SK-N-SH treated with all-trans-retinoic acid at 6 μM for 48 hours (cell line): ENCODE data around the gene EID3.
"Not testable (repeated sequence)": the region's sequence is repeated elsewhere in the genome, so short reads cannot be mapped to it uniquely, and the experiment has no call there.

Source experiments
- ATAC-seq: fragments of 200-7000 bp; cut with Tn5 transposase; 3 replicates; pipeline ENCODE4 v1.9.1; 2020; ENCODE audit warnings: mild to moderate bottlenecking, moderate library complexity
- BACH2 ChIP-seq: fragments of 250-450 bp; sonication (Bioruptor Pico); IDR thresholded peaks from 2 replicates; pipeline ENCODE4 v1.9.0; 2021; ENCODE audit warnings: mild to moderate bottlenecking, borderline replicate concordance
- CREB5 ChIP-seq: fragments of 250-450 bp; sonication (Bioruptor Pico); IDR thresholded peaks from 2 replicates; pipeline ENCODE4 v1.5.1; 2020; ENCODE audit warnings: low read depth, mild to moderate bottlenecking, moderate library complexity
- CSDC2 ChIP-seq: fragments of 250-450 bp; sonication (Bioruptor Pico); IDR thresholded peaks from 2 replicates; pipeline ENCODE4 v1.5.0; 2020; ENCODE audit warnings: mild to moderate bottlenecking, moderate library complexity
- ESRRG ChIP-seq: fragments of 250-450 bp; sonication (Bioruptor Pico); IDR thresholded peaks from 2 replicates; pipeline ENCODE4 v1.6.1; 2021; ENCODE audit warnings: mild to moderate bottlenecking
- GLIS3 ChIP-seq: fragments of 250-450 bp; sonication (Bioruptor Pico); IDR thresholded peaks from 2 replicates; pipeline ENCODE4 v1.5.0; 2020; ENCODE audit warnings: mild to moderate bottlenecking, moderate library complexity
- OSR1 ChIP-seq: fragments of 250-450 bp; sonication (Bioruptor Pico); IDR thresholded peaks from 2 replicates; pipeline ENCODE4 v1.8.0; 2022; ENCODE audit warnings: moderate library complexity, mild to moderate bottlenecking, inconsistent platforms
- PPARA ChIP-seq: fragments of 250-450 bp; sonication (Bioruptor Pico); IDR thresholded peaks from 2 replicates; pipeline ENCODE4 v1.5.0; 2020; ENCODE audit warnings: mild to moderate bottlenecking, borderline replicate concordance
- RARB ChIP-seq: fragments of 250-450 bp; sonication (Bioruptor Pico); IDR thresholded peaks from 2 replicates; pipeline ENCODE4 v1.8.0; 2021; ENCODE audit warnings: mild to moderate bottlenecking, moderate library complexity
- SNAI2 ChIP-seq: fragments of 250-450 bp; sonication (Bioruptor Pico); IDR thresholded peaks from 2 replicates; pipeline ENCODE4 v1.5.0; 2020; ENCODE audit warnings: mild to moderate bottlenecking, moderate library complexity
- TCF4 ChIP-seq: fragments of 250-450 bp; sonication (Bioruptor Pico); IDR thresholded peaks from 2 replicates; pipeline ENCODE4 v1.8.0; 2021; ENCODE audit warnings: mild to moderate bottlenecking, moderate library complexity, borderline replicate concordance
- TOX ChIP-seq: fragments of 250-450 bp; sonication (Bioruptor Pico); IDR thresholded peaks from 2 replicates; pipeline ENCODE4 v1.8.0; 2021; ENCODE audit warnings: mild to moderate bottlenecking, moderate library complexity, borderline replicate concordance
- ZFP3 ChIP-seq: fragments of 250-450 bp; sonication (Bioruptor Pico); IDR thresholded peaks from 2 replicates; pipeline ENCODE4 v1.5.0; 2020; ENCODE audit warnings: mild to moderate bottlenecking, moderate library complexity
- ZFP30 ChIP-seq: fragments of 450-650 bp; formaldehyde crosslinking; IDR thresholded peaks from 2 replicates; pipeline ENCODE4 v1.5.0; 2022; ENCODE audit warnings: mild to moderate bottlenecking, moderate library complexity
- ZNF565 ChIP-seq: fragments of 450-650 bp; formaldehyde crosslinking; conservative IDR thresholded peaks from 2 replicates; pipeline ENCODE4 v1.5.0; 2020; ENCODE audit warnings: low read depth, mild to moderate bottlenecking, moderate library complexity
- ZNF70 ChIP-seq: fragments of 450-650 bp; formaldehyde crosslinking; IDR thresholded peaks from 2 replicates; pipeline ENCODE4 v1.5.0; 2020; ENCODE audit warnings: mild to moderate bottlenecking, moderate library complexity
- TF ChIP-seq, protein P1 (sequence below): fragments of 250-450 bp; sonication (Bioruptor Pico); IDR thresholded peaks from 2 replicates; pipeline ENCODE4 v1.8.0; 2020; ENCODE audit warnings: mild to moderate bottlenecking, moderate library complexity, borderline replicate concordance
- TF ChIP-seq, protein P2 (sequence below): fragments of 250-450 bp; sonication (Bioruptor Pico); IDR thresholded peaks from 2 replicates; pipeline ENCODE4 v1.8.0; 2021; ENCODE audit warnings: low read depth, mild to moderate bottlenecking, moderate library complexity, borderline replicate concordance

EID3 gene

DNA sequence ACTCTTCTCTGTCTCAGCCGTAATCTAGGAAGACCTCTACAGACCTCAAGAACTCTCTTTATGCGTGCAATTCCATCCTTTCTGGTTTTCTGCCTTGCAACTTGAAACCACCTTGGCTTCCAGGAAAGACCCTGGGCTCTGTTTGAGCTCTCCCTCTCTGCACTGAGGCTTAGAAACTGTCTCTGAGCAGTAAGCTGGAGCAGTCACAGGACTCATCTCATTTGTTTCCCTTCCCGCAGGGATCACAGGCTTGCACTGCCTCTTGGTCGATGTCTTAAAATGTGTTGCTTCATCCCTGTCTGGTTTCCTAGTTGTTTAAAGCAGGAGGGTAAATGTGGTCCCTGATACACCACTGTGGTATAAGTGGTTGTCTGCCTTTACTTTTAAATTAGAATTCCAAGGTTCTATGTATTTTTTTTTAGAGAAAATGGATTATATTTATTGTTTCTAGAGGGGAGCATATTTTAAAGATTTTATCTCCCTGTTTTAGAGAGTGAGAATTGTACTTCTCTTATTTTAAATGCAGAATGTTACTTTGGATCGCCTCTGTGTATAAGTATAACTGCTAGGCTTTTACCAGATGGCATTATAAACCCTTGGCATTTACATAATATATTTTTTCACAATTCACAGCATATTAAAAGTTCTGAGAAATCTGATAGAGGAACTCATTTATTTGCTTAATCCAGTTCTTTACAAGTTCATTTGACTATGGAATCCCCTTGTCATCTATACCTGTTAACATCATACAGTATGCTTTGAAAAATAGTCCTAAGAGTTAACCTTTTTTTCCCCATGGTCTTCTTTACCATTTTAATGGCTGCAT is 26.4 kb downstream of the EID3 start:
- ATAC-seq: peak; percentile 26; the same call in 2 of the 3 replicates
- TF ChIP-seq BACH2 (CRISPR knock-in tag) (no peak), SNAI2 (CRISPR knock-in tag) (no peak), CREB5 (no peak), OSR1 (CRISPR knock-in tag) (no peak)

DNA sequence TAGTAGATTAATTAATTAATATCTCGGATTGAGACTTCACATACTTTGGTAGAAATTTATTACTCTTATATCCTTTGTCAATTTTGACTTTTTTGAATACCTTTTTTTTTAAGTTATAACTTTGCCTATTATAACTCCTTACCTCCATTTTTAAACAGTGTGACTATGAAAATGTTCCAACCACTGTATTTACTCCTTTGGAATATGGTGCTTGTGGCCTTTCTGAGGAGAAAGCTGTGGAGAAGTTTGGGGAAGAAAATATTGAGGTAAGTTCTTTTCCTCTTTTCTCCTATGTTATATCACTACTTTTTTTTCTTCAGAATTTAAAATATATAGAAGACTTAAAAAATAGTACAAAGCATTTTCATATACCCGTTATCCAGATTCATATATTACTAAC is 27.8 kb downstream of the EID3 start:
- ATAC-seq: no peak
- TF ChIP-seq, protein P1, sequence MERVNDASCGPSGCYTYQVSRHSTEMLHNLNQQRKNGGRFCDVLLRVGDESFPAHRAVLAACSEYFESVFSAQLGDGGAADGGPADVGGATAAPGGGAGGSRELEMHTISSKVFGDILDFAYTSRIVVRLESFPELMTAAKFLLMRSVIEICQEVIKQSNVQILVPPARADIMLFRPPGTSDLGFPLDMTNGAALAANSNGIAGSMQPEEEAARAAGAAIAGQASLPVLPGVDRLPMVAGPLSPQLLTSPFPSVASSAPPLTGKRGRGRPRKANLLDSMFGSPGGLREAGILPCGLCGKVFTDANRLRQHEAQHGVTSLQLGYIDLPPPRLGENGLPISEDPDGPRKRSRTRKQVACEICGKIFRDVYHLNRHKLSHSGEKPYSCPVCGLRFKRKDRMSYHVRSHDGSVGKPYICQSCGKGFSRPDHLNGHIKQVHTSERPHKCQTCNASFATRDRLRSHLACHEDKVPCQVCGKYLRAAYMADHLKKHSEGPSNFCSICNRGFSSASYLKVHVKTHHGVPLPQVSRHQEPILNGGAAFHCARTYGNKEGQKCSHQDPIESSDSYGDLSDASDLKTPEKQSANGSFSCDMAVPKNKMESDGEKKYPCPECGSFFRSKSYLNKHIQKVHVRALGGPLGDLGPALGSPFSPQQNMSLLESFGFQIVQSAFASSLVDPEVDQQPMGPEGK (CRISPR knock-in tag): no peak
- no peak for TF ChIP-seq CSDC2 (CRISPR knock-in tag)
- TF ChIP-seq GLIS3 (CRISPR knock-in tag): no peak
- TF ChIP-seq, protein P2, sequence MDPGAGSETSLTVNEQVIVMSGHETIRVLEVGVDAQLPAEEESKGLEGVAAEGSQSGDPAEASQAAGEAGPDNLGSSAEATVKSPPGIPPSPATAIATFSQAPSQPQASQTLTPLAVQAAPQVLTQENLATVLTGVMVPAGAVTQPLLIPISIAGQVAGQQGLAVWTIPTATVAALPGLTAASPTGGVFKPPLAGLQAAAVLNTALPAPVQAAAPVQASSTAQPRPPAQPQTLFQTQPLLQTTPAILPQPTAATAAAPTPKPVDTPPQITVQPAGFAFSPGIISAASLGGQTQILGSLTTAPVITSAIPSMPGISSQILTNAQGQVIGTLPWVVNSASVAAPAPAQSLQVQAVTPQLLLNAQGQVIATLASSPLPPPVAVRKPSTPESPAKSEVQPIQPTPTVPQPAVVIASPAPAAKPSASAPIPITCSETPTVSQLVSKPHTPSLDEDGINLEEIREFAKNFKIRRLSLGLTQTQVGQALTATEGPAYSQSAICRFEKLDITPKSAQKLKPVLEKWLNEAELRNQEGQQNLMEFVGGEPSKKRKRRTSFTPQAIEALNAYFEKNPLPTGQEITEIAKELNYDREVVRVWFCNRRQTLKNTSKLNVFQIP (CRISPR knock-in tag): no peak
- TF ChIP-seq CREB5: no peak
- no peak for TF ChIP-seq ZFP3 (CRISPR knock-in tag)
- no peak for TF ChIP-seq ZNF565 (CRISPR knock-in tag)
- TF ChIP-seq TCF4 (CRISPR knock-in tag): no peak
- TF ChIP-seq RARB (CRISPR knock-in tag): no peak
- no peak for TF ChIP-seq ZFP30 (CRISPR knock-in tag)
- TF ChIP-seq PPARA (CRISPR knock-in tag): no peak
- TF ChIP-seq, all 23 proteins: peak for 0

DNA sequence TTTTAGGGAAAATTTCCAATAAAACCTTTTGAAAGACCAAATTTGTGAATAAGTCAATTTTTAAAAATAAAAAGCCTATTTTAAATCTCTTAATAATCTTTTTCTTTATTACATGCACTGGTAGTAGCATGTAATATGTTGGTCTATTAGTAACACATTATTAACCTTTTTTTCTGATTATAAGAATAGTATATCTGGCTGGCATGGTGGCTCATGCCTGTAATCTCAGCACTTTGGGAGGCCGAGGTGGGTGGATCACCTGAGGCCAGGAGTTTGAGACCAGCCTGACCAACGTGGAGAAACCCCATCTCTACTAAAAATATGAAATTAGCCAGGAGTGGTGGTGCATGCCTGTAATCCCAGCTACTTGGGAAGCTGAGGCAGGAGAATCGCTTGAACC is 28.7 kb downstream of the EID3 start:
- ATAC-seq: not testable (repeated sequence)

DNA sequence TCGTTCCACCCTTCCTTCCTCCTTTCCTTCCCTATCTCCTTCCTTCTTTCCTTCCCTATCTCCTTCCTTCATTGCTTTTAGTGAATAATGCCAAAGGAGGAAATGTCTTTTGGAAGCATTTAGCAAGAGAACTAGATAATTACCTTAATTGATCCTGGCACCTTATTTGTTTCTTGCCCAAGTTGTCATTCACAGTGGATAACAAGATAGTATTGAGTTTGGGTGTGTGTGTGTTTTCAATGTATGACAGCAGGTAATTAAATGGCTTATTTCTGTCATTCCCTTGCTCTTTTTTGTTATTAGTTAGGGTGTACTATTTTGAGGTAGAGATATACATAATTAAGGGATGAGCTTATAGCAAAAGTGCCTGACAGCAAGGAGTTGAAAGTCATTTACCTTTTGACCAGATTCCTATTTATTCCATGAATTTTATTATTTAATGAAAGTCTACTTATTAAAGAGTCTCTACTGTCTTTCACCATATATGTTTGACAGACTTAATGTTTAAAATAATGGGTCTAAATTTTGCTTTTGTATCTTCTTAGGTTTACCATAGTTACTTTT is 30.2 kb downstream of the EID3 start:
- TF ChIP-seq ESRRG (CRISPR knock-in tag) (no peak), PPARA (CRISPR knock-in tag) (no peak), SNAI2 (CRISPR knock-in tag) (no peak), CSDC2 (CRISPR knock-in tag) (no peak), CREB5 (no peak), ZNF70 (CRISPR knock-in tag) (no peak), TOX (no peak), GLIS3 (CRISPR knock-in tag) (no peak), RARB (CRISPR knock-in tag) (no peak), OSR1 (CRISPR knock-in tag) (no peak), TCF4 (CRISPR knock-in tag) (no peak)
- TF ChIP-seq, protein P2 (CRISPR knock-in tag): no peak
- ATAC-seq: no peak
